Liver (tissue), 9 donors: ENCODE data around the gene GADD45GIP1. TPM values are rescaled to one million over a fixed set of nuclear protein-coding genes. Genes with fewer than 3 reads are reported as not detected.
A peak's percentile ranks its signal among the peaks of the same experiment; 100 is the strongest.

Experiments used
- DNase-seq: peaks from one replicate; pipeline ENCODE4 v3.0.0-alpha.2; 2017; ENCODE audit warnings: low spot score
- H3K27ac ChIP-seq, 2 donors: one replicate each; pipeline ENCODE4 v1.7.0; 2013; ENCODE audit warnings: inconsistent platforms in 2 of 2, low read length in 2 of 2, control low read depth in 1 of 2, low read depth in 1 of 2, mild to moderate bottlenecking in 1 of 2
- H3K27me3 ChIP-seq, 4 donors: one replicate each; pipeline versions ENCODE4 v1.6.1 to v1.7.0; 2013; ENCODE audit warnings: low read length in 3 of 4, inconsistent platforms in 1 of 4, mild to moderate bottlenecking in 1 of 4, moderate library complexity in 1 of 4; ENCODE audit not compliant: control insufficient read depth in 4 of 4, insufficient read depth in 4 of 4
- H3K36me3 ChIP-seq, 4 donors: one replicate each; pipeline versions ENCODE4 v1.6.1 to v1.7.0; 2013; ENCODE audit warnings: low read length in 3 of 4, mild to moderate bottlenecking in 3 of 4, low read depth in 1 of 4, moderate library complexity in 1 of 4; ENCODE audit not compliant: control insufficient read depth in 4 of 4, insufficient read depth in 3 of 4
- H3K4me1 ChIP-seq, 4 donors: one replicate each; pipeline versions ENCODE4 v1.6.1 to v1.7.0; 2013; ENCODE audit warnings: low read length in 3 of 4, mild to moderate bottlenecking in 3 of 4, moderate library complexity in 1 of 4; ENCODE audit not compliant: control insufficient read depth in 4 of 4, insufficient read depth in 4 of 4
- H3K4me3 ChIP-seq, 3 donors: one replicate each; pipeline versions ENCODE4 v1.6.1 to v1.7.0; 2013; ENCODE audit warnings: low read length in 3 of 3, control low read depth in 1 of 3, low read depth in 1 of 3, mild to moderate bottlenecking in 1 of 3
- H3K9ac ChIP-seq, 2 donors: one replicate each; pipeline ENCODE4 v1.7.0; 2013; ENCODE audit warnings: low read length in 2 of 2, mild to moderate bottlenecking in 2 of 2, moderate library complexity in 2 of 2, control low read depth in 1 of 2, low read depth in 1 of 2
- H3K9me3 ChIP-seq, 4 donors: one replicate each; pipeline versions ENCODE4 v1.6.1 to v1.7.0; 2013; ENCODE audit warnings: low read length in 3 of 4; ENCODE audit not compliant: control insufficient read depth in 4 of 4
- ATF3 ChIP-seq: IDR thresholded peaks from 2 replicates; pipeline ENCODE4 v1.6.1; 2016; ENCODE audit warnings: antibody characterized with exemption
- EGR1 ChIP-seq, 2 donors: IDR thresholded peaks; 2 replicates each; pipeline ENCODE4 v1.6.1; 2016 to 2018; ENCODE audit warnings: antibody characterized with exemption in 2 of 2, low read depth in 2 of 2
- FOXA1 ChIP-seq: IDR thresholded peaks from 2 replicates; pipeline ENCODE4 v1.6.1; 2016; ENCODE audit warnings: antibody characterized with exemption
- FOXA2 ChIP-seq: IDR thresholded peaks from 2 replicates; pipeline ENCODE4 v1.6.1; 2016; ENCODE audit warnings: antibody characterized with exemption
- GABPA ChIP-seq, 2 donors: IDR thresholded peaks in 1 of 2; conservative IDR thresholded peaks in 1 of 2; 2 replicates each; pipeline ENCODE4 v1.6.1; 2016; ENCODE audit warnings: antibody characterized with exemption in 2 of 2, mild to moderate bottlenecking in 1 of 2, moderate library complexity in 1 of 2
- HNF4A ChIP-seq, 2 donors: conservative IDR thresholded peaks; 2 replicates each; pipeline ENCODE4 v1.6.1; 2016; ENCODE audit warnings: antibody characterized with exemption in 2 of 2, mild to moderate bottlenecking in 2 of 2
- HNF4G ChIP-seq: IDR thresholded peaks from 2 replicates; pipeline ENCODE4 v1.6.1; 2016; ENCODE audit warnings: antibody characterized with exemption
- JUND ChIP-seq, 2 donors: IDR thresholded peaks; 2 replicates each; pipeline ENCODE4 v1.6.1; 2016; ENCODE audit warnings: antibody characterized with exemption in 2 of 2
- MAX ChIP-seq: IDR thresholded peaks from 2 replicates; pipeline ENCODE4 v1.6.1; 2016; ENCODE audit warnings: antibody characterized with exemption
- NR2F2 ChIP-seq: IDR thresholded peaks from 2 replicates; pipeline ENCODE4 v1.6.1; 2016; ENCODE audit warnings: antibody characterized with exemption
- RAD21 ChIP-seq, 2 donors: IDR thresholded peaks; 2 replicates each; pipeline ENCODE4 v1.6.1; 2016; ENCODE audit warnings: antibody characterized with exemption in 2 of 2, mild to moderate bottlenecking in 2 of 2
- REST ChIP-seq: IDR thresholded peaks from 2 replicates; pipeline ENCODE4 v1.6.1; 2016; ENCODE audit warnings: antibody characterized with exemption, mild to moderate bottlenecking
- RXRA ChIP-seq, 2 donors: IDR thresholded peaks; 2 replicates each; pipeline ENCODE4 v1.6.1; 2017 to 2018; ENCODE audit warnings: antibody characterized with exemption in 2 of 2, mild to moderate bottlenecking in 1 of 2
- SP1 ChIP-seq: IDR thresholded peaks from 2 replicates; pipeline ENCODE4 v1.6.1; 2018; ENCODE audit warnings: antibody characterized with exemption, mild to moderate bottlenecking
- TAF1 ChIP-seq: conservative IDR thresholded peaks from 2 replicates; pipeline ENCODE4 v1.6.1; 2016; ENCODE audit warnings: antibody characterized with exemption, mild to moderate bottlenecking
- YY1 ChIP-seq: IDR thresholded peaks from 2 replicates; pipeline ENCODE4 v1.6.1; 2016; ENCODE audit warnings: antibody characterized with exemption, mild to moderate bottlenecking
- ZBTB33 ChIP-seq: IDR thresholded peaks from 2 replicates; pipeline ENCODE4 v1.6.1; 2016; ENCODE audit warnings: antibody characterized with exemption
- whole genome bisulfite sequencing: extraction: QIAGEN DNeasy Blood & Tissue Kit; methylation state at CpG from one replicate; pipeline ENCODE4 v1.1.7; 2013; 5-methylcytosine and 5-hydroxymethylcytosine counted together
- polyA plus RNA-seq, 2 donors: library from polyadenylated mRNA; stranded (reverse) in 1 of 2; unstranded in 1 of 2; fragments of 200-250 nt in 1 of 2; fragments of >200 nt in 1 of 2; fragmentation: Nextera tagmentation in 1 of 2; extraction: Ambion mirVana in 1 of 2; gene quantifications; one replicate each; pipeline versions ENCODE4 v1.2.1 to v1.2.3, GENCODE V29; 2013 to 2015
- total RNA-seq, 2 donors: library from RNA; depleted of rRNA; stranded (reverse); fragments of >200 nt; gene quantifications; one replicate each; pipeline ENCODE4 v1.2.3, GENCODE V29; 2014
- TF ChIP-seq, protein P1 (sequence below): fragments of 150-350 bp; IDR thresholded peaks from 2 replicates; pipeline ENCODE4 v1.5.1; 2017; ENCODE audit warnings: improper control_type of control experiment, low read depth, low read length; ENCODE audit not compliant: missing input control
- donor health status: healthy.
- donor health status: healthy.
- donor health status: healthy.
- donor health status: healthy.
- donor health status: healthy.

Gene GADD45GIP1
- total and polyA plus RNA-seq, 4 donors = 8.4 to 54.2 (median 22.9) TPM

DNA sequence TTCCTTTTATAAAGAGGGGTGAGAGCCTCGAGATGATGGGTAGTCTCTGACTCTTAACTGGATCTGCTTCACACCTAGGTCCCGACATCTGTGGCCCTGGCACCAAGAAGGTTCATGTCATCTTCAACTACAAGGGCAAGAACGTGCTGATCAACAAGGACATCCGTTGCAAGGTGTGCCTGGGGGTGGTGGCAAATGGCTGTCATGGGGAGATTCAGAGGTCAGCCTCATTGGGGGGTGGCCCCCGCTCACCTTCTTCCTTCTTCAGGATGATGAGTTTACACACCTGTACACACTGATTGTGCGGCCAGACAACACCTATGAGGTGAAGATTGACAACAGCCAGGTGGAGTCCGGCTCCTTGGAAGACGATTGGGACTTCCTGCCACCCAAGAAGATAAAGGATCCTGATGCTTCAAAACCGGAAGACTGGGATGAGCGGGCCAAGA, 17.0 kb downstream of the GADD45GIP1 start:
- 63% methylated on average over 10 of the region's 10 CpGs for WGBS
- Histone ChIP-seq H3K9me3 (no peaks in the 10 kb centered on the region), H3K9ac (peak overlapping the region in 1 of 2 donors; percentile 76), H3K4me3 (peak overlapping the region; percentile 82 to 97 (median 85)), H3K27ac (no peak overlapping the region), H3K27me3 (no peaks in the 10 kb centered on the region), H3K4me1 (peaks cover 10 to 44% (median 32%) of the 10 kb centered on the region in 4 donors), H3K36me3 (peaks cover 17 to 42% (median 37%) of the 10 kb centered on the region in 4 donors)
- DNase-seq = no peak
- no peak for TF ChIP-seq MAX
- no peak for TF ChIP-seq RAD21 (IDR thresholded peaks at IDR 0.05)
- no peak for TF ChIP-seq GABPA (IDR thresholded peaks at IDR 0.05 in 1 of 2, conservative IDR thresholded peaks at IDR 0.05 in 1 of 2)
- no peak for TF ChIP-seq EGR1 (IDR thresholded peaks at IDR 0.05; ENCODE audit: low read depth in 2 of 2)
- TF ChIP-seq NR2F2 = no peak
- no peak for TF ChIP-seq TAF1
- TF ChIP-seq SP1 = no peak
- no peak for TF ChIP-seq REST
- TF ChIP-seq HNF4G = no peak
- TF ChIP-seq FOXA2 = no peak
- TF ChIP-seq YY1 = no peak
- no peak for TF ChIP-seq ATF3
- no peak for TF ChIP-seq HNF4A (conservative IDR thresholded peaks at IDR 0.05)
- no peak for TF ChIP-seq FOXA1
- TF ChIP-seq, protein P1, sequence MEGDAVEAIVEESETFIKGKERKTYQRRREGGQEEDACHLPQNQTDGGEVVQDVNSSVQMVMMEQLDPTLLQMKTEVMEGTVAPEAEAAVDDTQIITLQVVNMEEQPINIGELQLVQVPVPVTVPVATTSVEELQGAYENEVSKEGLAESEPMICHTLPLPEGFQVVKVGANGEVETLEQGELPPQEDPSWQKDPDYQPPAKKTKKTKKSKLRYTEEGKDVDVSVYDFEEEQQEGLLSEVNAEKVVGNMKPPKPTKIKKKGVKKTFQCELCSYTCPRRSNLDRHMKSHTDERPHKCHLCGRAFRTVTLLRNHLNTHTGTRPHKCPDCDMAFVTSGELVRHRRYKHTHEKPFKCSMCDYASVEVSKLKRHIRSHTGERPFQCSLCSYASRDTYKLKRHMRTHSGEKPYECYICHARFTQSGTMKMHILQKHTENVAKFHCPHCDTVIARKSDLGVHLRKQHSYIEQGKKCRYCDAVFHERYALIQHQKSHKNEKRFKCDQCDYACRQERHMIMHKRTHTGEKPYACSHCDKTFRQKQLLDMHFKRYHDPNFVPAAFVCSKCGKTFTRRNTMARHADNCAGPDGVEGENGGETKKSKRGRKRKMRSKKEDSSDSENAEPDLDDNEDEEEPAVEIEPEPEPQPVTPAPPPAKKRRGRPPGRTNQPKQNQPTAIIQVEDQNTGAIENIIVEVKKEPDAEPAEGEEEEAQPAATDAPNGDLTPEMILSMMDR = no peak
- no peak for TF ChIP-seq RXRA (IDR thresholded peaks at IDR 0.05)
- no peak for TF ChIP-seq JUND (IDR thresholded peaks at IDR 0.05)
- TF ChIP-seq ZBTB33 = no peak
